ENCODE results near the gene PTPRM. TPM values are rescaled to one million over a fixed set of nuclear protein-coding genes. Genes with fewer than 3 reads are reported as not detected.

The PTPRM gene
- polyA plus RNA-seq, 3 donors = 0.04 to 2.1 (median 0.66) TPM

DNA sequence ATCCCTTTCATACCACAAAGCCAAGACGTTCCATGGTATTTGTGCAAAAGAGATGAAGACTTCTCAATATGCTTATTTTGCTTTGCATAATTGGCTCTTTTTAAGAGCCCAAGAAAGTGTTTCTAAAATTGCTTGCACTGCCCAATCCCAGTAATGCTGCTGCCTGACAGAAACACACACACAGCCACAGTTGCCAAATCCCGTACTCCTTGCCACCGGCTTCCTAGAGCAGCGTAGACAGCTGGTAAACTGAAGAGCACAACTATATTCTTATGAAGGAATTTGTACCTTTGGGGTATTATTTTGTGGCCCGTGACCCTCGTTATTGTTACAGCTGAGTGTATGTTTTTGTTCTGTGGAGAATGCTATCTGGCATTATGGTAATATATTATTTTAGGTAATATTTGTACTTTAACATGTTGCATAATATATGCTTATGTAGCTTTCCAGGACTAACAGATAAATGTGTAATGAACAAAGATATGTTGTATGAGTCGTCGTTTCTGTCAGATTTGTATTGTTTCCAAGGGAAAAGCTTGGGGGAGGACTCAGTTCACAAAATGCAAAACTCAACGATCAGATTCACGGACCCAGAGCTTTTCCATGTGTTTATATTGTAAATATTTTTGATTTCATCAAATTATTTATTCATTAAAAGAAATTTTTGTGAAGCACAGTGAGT lies 839.2 kb downstream of the PTPRM start:
- Histone ChIP-seq H3K79me2 (ENCODE audit: insufficient read depth, low read length) (no peaks in the 10 kb centered on the region), H4K20me1 (ENCODE audit: insufficient read depth, low read length) (no peaks in the 10 kb centered on the region), H3K27me3 (ENCODE audit: control insufficient read depth in 2 of 2, insufficient read depth in 2 of 2, low read length in 2 of 2) (no peaks in the 10 kb centered on the region), H3K4me3 (replicated peaks in 1 of 3; ENCODE audit: low read depth in 2 of 3, low read length in 3 of 3) (no peak overlapping the region), H2AFZ (ENCODE audit: insufficient read depth, low read depth, low read length, poor library complexity, severe bottlenecking) (no peak overlapping the region), H3K9ac (ENCODE audit: insufficient read depth, low read length, poor library complexity, severe bottlenecking) (no peak overlapping the region), H3K36me3 (replicated peaks in 1 of 2; ENCODE audit: control insufficient read depth in 1 of 2, insufficient read depth in 2 of 2, low read length in 2 of 2) (no peaks in the 10 kb centered on the region), H3K27ac (ENCODE audit: low read depth in 1 of 2, low read length in 2 of 2) (no peak overlapping the region), H3K9me3 (replicated peaks in 1 of 2; ENCODE audit: control insufficient read depth in 1 of 2, insufficient read depth in 1 of 2, low read length in 2 of 2) (peaks cover 4 to 9% of the 10 kb centered on the region in 2 donors), H3K4me1 (ENCODE audit: control insufficient read depth in 1 of 2, insufficient read depth in 2 of 2, low read length in 2 of 2) (no peaks in the 10 kb centered on the region), H3K4me2 (replicated peaks; ENCODE audit: extremely low read depth, low read length, poor library complexity, severe bottlenecking) (no peak overlapping the region)
- Mint-ChIP-seq H3K27me3 (ENCODE audit: low read depth in 3 of 3) (peaks cover 0 to 2% (median 2%) of the 10 kb centered on the region in 3 donors), H3K4me3 (no peak overlapping the region), H3K27ac (no peak overlapping the region), H3K9me3 (peaks cover 2 to 17% (median 7%) of the 10 kb centered on the region in 7 donors), H3K36me3 (no peaks in the 10 kb centered on the region), H3K4me1 (no peaks in the 10 kb centered on the region)
- TF ChIP-seq CTCF (IDR thresholded peaks at IDR 0.05) = no peak
- no CpG with 5 or more reads among the region's 10 CpGs for WGBS (ENCODE audit: insufficient coverage)
- intact Hi-C loops (cut with micrococcal nuclease) = no loop called here
- no peak for DNase-seq

GRCh38 chr18:8406868-8407250 lies 839.7 kb downstream of the PTPRM start:
- H2AFZ ChIP-seq (ENCODE audit: insufficient read depth, low read depth, low read length, poor library complexity, severe bottlenecking) = no peak overlapping the region
- no peak for TF ChIP-seq CTCF (IDR thresholded peaks at IDR 0.05)
- H3K36me3 ChIP-seq (replicated peaks in 1 of 2; ENCODE audit: control insufficient read depth in 1 of 2, insufficient read depth in 2 of 2, low read length in 2 of 2) = no peaks in the 10 kb centered on the region
- no peaks in the 10 kb centered on the region for H3K79me2 ChIP-seq (ENCODE audit: insufficient read depth, low read length)
- Mint-ChIP-seq H3K9me3 (peaks cover 3 to 23% (median 9%) of the 10 kb centered on the region in 7 donors), H3K4me1 (no peaks in the 10 kb centered on the region), H3K36me3 (no peaks in the 10 kb centered on the region), H3K27ac (peak overlapping the region in 1 of 7 donors; percentile 36), H3K4me3 (no peak overlapping the region), H3K27me3 (ENCODE audit: low read depth in 3 of 3) (peaks cover 0 to 2% (median 2%) of the 10 kb centered on the region in 3 donors)
- H3K9me3 ChIP-seq (replicated peaks in 1 of 2; ENCODE audit: control insufficient read depth in 1 of 2, insufficient read depth in 1 of 2, low read length in 2 of 2) = peaks cover 5 to 10% of the 10 kb centered on the region in 2 donors
- no peak overlapping the region for H3K4me2 ChIP-seq (replicated peaks; ENCODE audit: extremely low read depth, low read length, poor library complexity, severe bottlenecking)
- H3K9ac ChIP-seq (ENCODE audit: insufficient read depth, low read length, poor library complexity, severe bottlenecking) = no peak overlapping the region
- H3K4me1 ChIP-seq (ENCODE audit: control insufficient read depth in 1 of 2, insufficient read depth in 2 of 2, low read length in 2 of 2) = no peaks in the 10 kb centered on the region
- H3K27me3 ChIP-seq (ENCODE audit: control insufficient read depth in 2 of 2, insufficient read depth in 2 of 2, low read length in 2 of 2) = no peaks in the 10 kb centered on the region
- intact Hi-C loops (cut with micrococcal nuclease) = no loop called here
- H3K4me3 ChIP-seq (replicated peaks in 1 of 3; ENCODE audit: low read depth in 2 of 3, low read length in 3 of 3) = no peak overlapping the region
- H4K20me1 ChIP-seq (ENCODE audit: insufficient read depth, low read length) = no peaks in the 10 kb centered on the region
- WGBS (ENCODE audit: insufficient coverage) = 92% methylated on average over 12 of the region's 15 CpGs
- DNase-seq = no peak
- H3K27ac ChIP-seq (ENCODE audit: low read depth in 1 of 2, low read length in 2 of 2) = no peak overlapping the region
